ENCODE measurements around the gene CALML6.

DNA sequence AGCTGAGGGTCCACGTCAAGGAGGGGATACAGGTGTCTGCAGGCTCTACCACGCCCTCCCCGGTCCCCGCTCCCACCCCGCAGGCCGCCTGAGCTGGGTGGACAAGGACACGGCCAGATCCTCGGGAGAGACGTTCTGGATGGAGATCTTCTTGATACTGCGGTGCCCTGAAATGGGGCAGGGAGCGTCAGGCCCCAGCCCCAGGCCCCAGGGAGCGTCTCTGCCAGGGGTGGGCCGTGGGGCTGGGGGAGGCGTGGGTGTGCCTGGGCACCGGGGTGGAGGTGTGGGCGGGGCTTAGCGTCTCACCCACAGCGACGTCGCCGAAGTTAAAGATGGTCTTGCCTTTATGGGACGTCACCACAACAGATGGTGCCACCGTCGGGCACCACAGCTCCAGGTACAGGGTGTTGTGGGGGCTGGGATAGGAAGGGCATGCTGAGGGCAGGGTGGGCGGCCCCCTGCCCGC lies 11.3 kb downstream of the CALML6 start:
- TF ChIP-seq EZH2 (optimal IDR thresholded peaks at IDR 0.05; ENCODE audit: low read depth, low read length) (no peak), CTCF (IDR thresholded peaks at IDR 0.05; ENCODE audit: low read length) (no peak), EZH2phosphoT487 (IDR thresholded peaks at IDR 0.05; ENCODE audit: low read length) (no peak)

All from MM.1S (cell line).